H1 (cell line): ENCODE data around the gene TNFAIP1. TPM values are rescaled to one million over a fixed set of nuclear protein-coding genes. Genes with fewer than 3 reads are reported as not detected.

Experiments
- KDM1A ChIP-seq: fragments of 200-600, 300-600 bp; sonication (generic); IDR thresholded peaks from 2 replicates; pipeline ENCODE4 v1.7.1; 2016; ENCODE audit warnings: mild to moderate bottlenecking, low read length, borderline replicate concordance
- SP4 ChIP-seq: IDR thresholded peaks from 2 replicates; pipeline ENCODE4 v1.6.1; 2012; ENCODE audit warnings: low read length, inconsistent platforms
- polyA plus RNA-seq, 7 experiments: library from polyadenylated mRNA; depleted of rRNA in 3 of 7; stranded (reverse) in 5 of 7; unstranded in 2 of 7; fragments of >200 nt in 5 of 7; fragments of 200-250 nt in 2 of 7; gene quantifications; 1 replicate in 5 of 7; 2 replicates in 1 of 7; 4 replicates in 1 of 7; pipeline versions ENCODE4 v1.2.1 to v1.2.3, GENCODE V29; 2011 to 2013; ENCODE audit warnings: missing spikeins in 2 of 7, mixed read lengths in 2 of 7
- total RNA-seq: library from RNA; stranded (reverse); fragmentation: NEBNext Ultra II Directional; extraction: Animal tissue kit (Norgen Biotek cat#: 25700); gene quantifications from 2 replicates; pipeline ENCODE4 v1.2.1, GENCODE V29; 2021

Gene TNFAIP1
- total and polyA plus RNA-seq, 2 of the 8 experiments (the other 6 are each of a cell fraction or from before 2014, with no cell fraction given), result 16.9 to 19.5 TPM

- TF ChIP-seq KDM1A, result no peak
- no peak for TF ChIP-seq SP4
Measured at GRCh38 chr17:28381141-28381825, 45.7 kb downstream of the TNFAIP1 start (continued).
